ENCODE results near the gene DGKA. TPM values are rescaled to one million over a fixed set of nuclear protein-coding genes. Genes with fewer than 3 reads are reported as not detected.
"Not testable (repeated sequence)": the region's sequence is repeated elsewhere in the genome, so short reads cannot be mapped to it uniquely, and the experiment has no call there.

The DGKA gene
- 100 to 1,000 TPM; 783 to 790 TPM for total RNA-seq

DNA sequence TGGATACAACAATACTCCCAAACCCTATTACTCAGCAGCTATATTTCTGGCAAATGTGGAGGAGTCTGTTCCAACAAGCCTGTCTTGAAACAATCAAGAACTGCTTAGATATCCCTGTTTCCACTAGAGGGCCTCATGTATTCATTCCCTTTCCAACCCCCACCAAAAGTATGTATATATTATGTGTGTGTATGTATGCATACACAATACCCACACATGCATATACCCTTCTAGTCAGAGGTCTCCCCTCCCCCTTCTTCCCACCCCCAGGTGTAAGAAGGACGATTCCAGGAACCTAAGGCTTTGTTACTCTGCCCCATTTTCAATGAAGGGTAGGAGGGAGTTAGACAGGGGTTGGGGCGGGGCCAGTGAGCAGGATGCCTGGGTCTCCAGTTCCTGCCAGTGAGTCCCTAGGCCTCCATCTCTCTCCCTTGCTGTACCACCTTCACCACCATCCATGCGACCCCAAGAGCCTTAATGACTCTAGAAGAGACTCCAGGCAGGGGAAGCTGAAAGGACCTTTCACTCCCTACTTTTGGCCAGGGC is at the start of gene DGKA:
TSS of gene DGKA (plus strand) at position 392 of the 546 bp plus-strand sequence. CDS start 5,342 bp downstream, outside the sequence.
- DNase-seq = peak; percentile 78
- Mint-ChIP-seq H3K4me1 (peaks cover 39% of the 10 kb centered on the region), H3K36me3 (peaks cover 44% of the 10 kb centered on the region), H3K27me3 (no peaks in the 10 kb centered on the region), H3K9me3 (no peaks in the 10 kb centered on the region), H3K27ac (peak within 1 kb of the TSS; percentile 98), H3K4me3 (peak within 1 kb of the TSS; percentile 98)
- POLR2A ChIA-PET = interaction anchor here (0.7 to 7.4 kb wide), 12 partner anchors 8 to 195 kb away, joined by 3 to 77 read pairs (median 10); partner anchors contain the start of genes DNAJC14, ORMDL2, PA2G4 and RAB5B
- peak; percentile 47 for ATAC-seq (ENCODE audit: low read depth)

DNA sequence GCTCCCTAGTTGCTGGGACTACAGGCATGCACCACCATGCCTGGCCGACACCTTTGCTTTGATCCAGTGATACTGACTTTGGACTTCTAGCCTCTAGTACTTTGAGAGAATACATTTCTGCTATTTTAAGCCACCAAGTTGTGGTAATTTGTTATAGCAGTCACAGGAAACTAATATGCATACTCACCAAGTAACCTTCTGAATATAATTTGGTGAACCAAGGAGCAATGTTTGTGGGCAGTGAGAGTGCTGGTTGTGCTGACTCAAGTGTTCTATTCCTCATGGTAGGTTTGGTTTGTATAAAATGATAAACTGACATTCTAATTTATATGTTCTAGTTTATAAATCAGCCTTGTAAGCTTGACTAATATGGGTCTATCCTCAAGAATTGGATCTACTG is 45.8 kb upstream of the DGKA start:
- H3K4me1 Mint-ChIP-seq = peaks cover 14% of the 10 kb centered on the region
- no peaks in the 10 kb centered on the region for H3K27me3 Mint-ChIP-seq
- H3K4me3 Mint-ChIP-seq = no peak overlapping the region

DNA sequence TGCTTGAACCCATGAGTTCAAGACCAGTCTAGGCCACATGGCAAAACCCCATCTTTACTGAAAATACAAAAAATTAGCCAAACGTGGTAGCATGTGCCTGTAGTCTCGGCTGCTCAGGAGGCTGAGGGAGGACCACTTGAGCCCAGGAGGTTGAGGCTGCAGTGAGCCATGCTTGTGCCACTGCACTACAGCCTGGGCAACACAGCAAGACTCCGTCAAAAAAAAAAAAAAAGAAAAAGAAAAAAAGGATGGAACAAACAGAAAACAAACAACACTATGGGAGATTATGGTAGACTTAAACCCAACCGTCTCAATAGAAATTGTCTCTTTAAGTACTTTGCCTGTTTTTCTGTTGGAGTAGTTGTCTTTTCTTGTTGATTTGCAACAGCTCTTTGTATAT is 39.7 kb upstream of the DGKA start:
- DNase-seq (no peak), ATAC-seq (ENCODE audit: low read depth) (no peak)
- no peaks in the 10 kb centered on the region for H3K4me1 Mint-ChIP-seq
- H3K27me3 Mint-ChIP-seq = no peaks in the 10 kb centered on the region
- no peak overlapping the region for H3K4me3 Mint-ChIP-seq
- peaks cover 2% of the 10 kb centered on the region for H3K9me3 Mint-ChIP-seq
- peaks cover 2% of the 10 kb centered on the region for H3K36me3 Mint-ChIP-seq
- POLR2A ChIA-PET = no interaction called here
- no peak overlapping the region for H3K27ac Mint-ChIP-seq

More for the DNA sequence above, 45.8 kb upstream of the DGKA start:
- DNase-seq (no peak), ATAC-seq (ENCODE audit: low read depth) (no peak)
- POLR2A ChIA-PET = no interaction called here
- H3K27ac Mint-ChIP-seq = no peak overlapping the region
- H3K9me3 Mint-ChIP-seq = peaks cover 3% of the 10 kb centered on the region
- peaks cover 5% of the 10 kb centered on the region for H3K36me3 Mint-ChIP-seq

DNA sequence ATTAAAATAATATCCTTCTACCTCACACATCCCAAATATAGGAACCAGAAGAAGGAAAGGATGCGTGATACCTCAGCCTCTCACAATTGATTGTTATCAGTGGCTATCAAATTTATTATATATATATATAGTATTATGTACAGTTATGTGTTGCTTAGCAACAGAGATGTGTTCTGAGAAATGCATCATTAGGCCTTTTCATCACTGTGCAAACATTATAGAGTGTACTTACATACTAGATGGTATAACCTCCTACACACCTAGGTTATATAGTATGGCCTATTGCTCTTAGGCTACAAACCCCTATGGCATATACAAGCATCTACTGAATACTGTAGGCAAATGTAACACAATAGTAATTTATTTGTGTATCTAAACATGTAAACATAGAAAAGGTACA is 37.2 kb upstream of the DGKA start:
- Mint-ChIP-seq H3K4me3 (no peak overlapping the region), H3K27ac (no peak overlapping the region), H3K9me3 (peaks cover 2% of the 10 kb centered on the region), H3K4me1 (no peaks in the 10 kb centered on the region), H3K36me3 (peaks cover 5% of the 10 kb centered on the region), H3K27me3 (no peaks in the 10 kb centered on the region)
- ATAC-seq (ENCODE audit: low read depth) (no peak), DNase-seq (no peak)
- POLR2A ChIA-PET = no interaction called here

DNA sequence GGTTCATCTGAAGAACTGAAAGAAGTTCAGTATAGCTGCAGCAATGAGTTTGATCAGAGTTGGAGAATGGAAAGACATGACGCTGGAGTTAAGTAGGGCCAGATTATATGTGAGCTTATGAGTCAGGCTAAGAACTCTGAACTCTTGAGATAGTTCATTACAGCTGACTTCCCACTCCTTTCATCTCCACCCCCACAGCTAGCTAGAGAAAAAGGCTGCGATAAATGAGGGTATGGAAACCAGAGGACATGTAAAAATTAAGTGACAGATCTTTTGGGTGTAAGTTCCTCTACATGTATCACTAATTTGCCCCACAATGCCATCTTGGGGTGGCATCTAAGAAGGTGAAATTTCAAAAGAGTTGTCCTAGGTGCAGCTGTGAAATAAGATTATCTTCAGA is 31.9 kb upstream of the DGKA start:
- Mint-ChIP-seq H3K4me1 (peaks cover 7% of the 10 kb centered on the region), H3K27ac (peak overlapping the region; percentile 37), H3K36me3 (peaks cover 19% of the 10 kb centered on the region), H3K9me3 (no peaks in the 10 kb centered on the region), H3K27me3 (no peaks in the 10 kb centered on the region), H3K4me3 (no peak overlapping the region)
- DNase-seq (no peak), ATAC-seq (ENCODE audit: low read depth) (peak; percentile 32)
- POLR2A ChIA-PET = interaction anchor here (0.9 kb wide), 2 partner anchors 41 to 81 kb away, joined by 3 read pairs; partner anchors contain the start of genes ORMDL2 and SARNP

DNA sequence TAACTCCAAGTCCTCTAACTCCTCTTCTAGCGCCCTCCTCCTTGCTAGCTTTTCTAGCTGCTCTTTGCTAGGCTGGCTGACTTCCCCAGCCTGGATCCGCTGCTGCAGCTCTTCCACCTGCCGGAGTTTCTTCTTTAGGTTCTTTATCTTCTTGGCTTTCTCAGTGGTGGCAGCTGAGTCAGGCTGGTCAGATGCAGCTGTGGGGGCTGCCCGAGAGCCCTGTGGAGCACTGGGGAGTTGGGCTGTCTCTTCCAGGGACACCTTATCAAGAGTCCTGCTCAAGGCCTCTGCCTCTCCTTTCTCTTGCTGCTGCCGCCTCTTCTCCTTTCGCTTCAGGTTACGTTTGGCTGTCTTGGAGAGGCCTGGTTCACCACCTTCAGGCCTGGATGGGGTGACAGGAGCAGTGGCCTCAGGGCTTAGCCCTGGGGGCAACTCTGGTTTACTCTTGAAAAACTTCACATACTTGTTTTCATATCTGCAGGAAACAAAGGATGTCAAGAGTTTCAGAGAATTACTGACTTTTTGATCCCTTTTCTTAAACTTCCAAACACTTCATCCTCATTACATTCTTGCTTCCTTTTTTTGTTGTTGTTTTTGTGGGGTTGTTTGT is 29.0 kb upstream of the DGKA start:
- POLR2A ChIA-PET = no interaction called here
- DNase-seq (no peak), ATAC-seq (ENCODE audit: low read depth) (no peak)
- peaks cover 7% of the 10 kb centered on the region for H3K4me1 Mint-ChIP-seq
- H3K36me3 Mint-ChIP-seq = peaks cover 17% of the 10 kb centered on the region
- H3K27ac Mint-ChIP-seq = no peak overlapping the region
- no peak overlapping the region for H3K4me3 Mint-ChIP-seq
- H3K9me3 Mint-ChIP-seq = no peaks in the 10 kb centered on the region
- no peaks in the 10 kb centered on the region for H3K27me3 Mint-ChIP-seq

DNA sequence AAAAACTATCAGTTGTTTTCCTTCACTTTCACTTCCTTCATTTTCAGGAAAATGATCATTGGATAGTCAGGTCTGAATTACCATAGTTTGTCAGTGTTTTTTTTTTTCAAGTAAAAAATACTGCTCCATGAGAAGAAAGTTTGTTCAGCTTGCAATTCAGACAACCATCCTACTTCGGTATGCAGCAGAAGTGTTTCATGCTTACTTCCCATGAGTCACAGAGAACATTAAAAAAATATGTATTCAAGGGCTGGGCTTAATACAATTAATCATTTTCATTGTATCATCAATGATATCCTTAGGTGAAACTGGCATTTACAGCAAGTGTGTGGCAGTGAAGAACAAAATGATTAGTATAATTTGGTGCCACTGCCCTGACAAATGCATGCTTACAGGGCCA is 24.9 kb upstream of the DGKA start:
- DNase-seq (no peak), ATAC-seq (ENCODE audit: low read depth) (no peak)
- H3K27me3 Mint-ChIP-seq = no peaks in the 10 kb centered on the region
- no peak overlapping the region for H3K4me3 Mint-ChIP-seq
- H3K4me1 Mint-ChIP-seq = peaks cover 4% of the 10 kb centered on the region
- peaks cover 17% of the 10 kb centered on the region for H3K36me3 Mint-ChIP-seq
- H3K27ac Mint-ChIP-seq = no peak overlapping the region
- POLR2A ChIA-PET = interaction anchor here (0.6 kb wide), 1 partner anchor 147 kb away, joined by 3 read pairs; no protein-coding TSS in a partner anchor
- H3K9me3 Mint-ChIP-seq = no peaks in the 10 kb centered on the region

DNA sequence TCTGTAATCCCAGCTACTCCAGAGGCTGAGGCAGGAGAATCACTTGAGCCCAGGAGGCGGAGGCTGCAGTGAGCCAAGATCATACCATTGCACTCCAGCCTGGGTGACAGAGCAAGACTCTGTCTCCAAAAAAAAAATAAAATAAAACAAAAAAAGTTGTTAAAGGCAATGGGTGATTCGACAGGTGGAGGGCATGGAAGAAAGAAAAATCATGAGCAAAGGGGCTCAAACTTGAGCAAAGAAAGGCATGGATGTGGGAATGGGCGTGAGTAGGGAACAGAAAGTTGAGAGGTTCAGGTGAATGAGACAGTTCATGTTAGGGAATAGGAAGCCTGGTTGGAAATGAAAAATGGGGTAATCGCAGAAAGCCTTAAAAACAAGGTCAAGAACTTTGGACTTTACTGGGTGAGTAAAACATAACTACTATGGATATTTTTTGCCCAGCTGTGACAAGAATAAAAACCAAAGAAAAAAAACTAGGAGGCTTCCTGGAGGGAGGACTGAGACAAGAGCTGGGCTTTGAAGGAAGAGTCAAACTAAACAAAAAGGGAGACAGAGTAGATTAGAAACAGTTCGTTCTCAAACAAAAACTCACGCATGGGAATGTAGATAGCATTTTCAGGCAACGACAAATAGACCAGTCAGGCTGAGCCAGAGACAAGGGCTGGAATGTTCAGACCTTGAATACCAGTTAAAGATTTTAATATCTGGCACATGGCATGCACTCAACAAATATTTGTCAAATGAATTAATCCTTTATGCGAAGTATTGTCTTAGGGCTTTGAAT is 22.0 kb upstream of the DGKA start:
- no peak for ATAC-seq (ENCODE audit: low read depth)
- Mint-ChIP-seq H3K4me1 (peaks cover 5% of the 10 kb centered on the region), H3K36me3 (peaks cover 9% of the 10 kb centered on the region), H3K27ac (no peak overlapping the region), H3K9me3 (no peaks in the 10 kb centered on the region), H3K27me3 (no peaks in the 10 kb centered on the region), H3K4me3 (no peak overlapping the region)
- DNase-seq = no peak
- POLR2A ChIA-PET = interaction anchor here (1.1 kb wide), 2 partner anchors 21 to 31 kb away, joined by 4 read pairs; no protein-coding TSS in a partner anchor

DNA sequence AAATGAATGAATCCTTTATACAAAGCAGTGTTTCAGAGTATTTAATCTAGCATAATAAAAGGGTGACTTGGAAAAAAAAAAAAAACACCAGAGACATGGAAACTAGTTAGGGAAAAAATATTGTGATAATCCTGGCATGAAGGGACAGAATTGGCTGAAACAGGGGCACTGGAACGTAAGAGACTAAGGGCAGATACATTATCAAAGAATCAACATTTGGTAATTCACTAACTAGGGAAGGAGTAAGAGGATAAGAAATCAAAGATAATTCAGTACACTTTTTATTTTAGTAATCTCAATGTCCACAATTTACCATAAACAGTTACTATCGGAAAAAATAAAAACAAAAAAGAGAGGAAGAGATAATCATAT is 21.5 kb upstream of the DGKA start:
- DNase-seq = no peak
- Mint-ChIP-seq H3K9me3 (no peaks in the 10 kb centered on the region), H3K36me3 (peaks cover 13% of the 10 kb centered on the region), H3K27ac (no peak overlapping the region), H3K4me1 (peaks cover 9% of the 10 kb centered on the region), H3K4me3 (no peak overlapping the region), H3K27me3 (no peaks in the 10 kb centered on the region)
- POLR2A ChIA-PET = interaction anchor here (1.1 kb wide), 1 partner anchor 21 kb away, joined by 4 read pairs; no protein-coding TSS in a partner anchor
- ATAC-seq (ENCODE audit: low read depth) = no peak

DNA sequence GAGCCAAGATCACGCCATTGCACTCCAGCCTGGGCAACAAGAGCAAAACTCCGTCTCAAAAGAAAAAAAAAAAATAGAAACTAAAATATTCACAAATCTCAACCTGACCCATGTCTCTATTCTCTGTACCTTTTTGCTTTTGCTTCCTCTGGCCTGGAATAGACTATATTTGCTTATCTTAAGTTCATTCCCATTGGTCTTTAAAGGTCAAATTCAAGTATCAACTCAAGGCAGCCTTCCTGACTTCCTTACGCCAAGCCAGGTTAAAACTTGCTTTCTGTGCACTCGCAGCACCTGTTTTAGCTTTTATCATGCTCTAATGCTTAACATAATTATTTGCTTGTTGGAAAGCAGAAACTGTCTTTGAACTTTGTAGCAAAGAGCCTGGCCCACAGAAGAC is 18.1 kb upstream of the DGKA start:
- no peaks in the 10 kb centered on the region for H3K9me3 Mint-ChIP-seq
- no peak for DNase-seq
- H3K27ac Mint-ChIP-seq = no peak overlapping the region
- POLR2A ChIA-PET = interaction anchor here (0.7 kb wide), 1 partner anchor 9 kb away, joined by 4 read pairs; no protein-coding TSS in a partner anchor
- ATAC-seq (ENCODE audit: low read depth) = no peak
- peaks cover 34% of the 10 kb centered on the region for H3K36me3 Mint-ChIP-seq
- no peak overlapping the region for H3K4me3 Mint-ChIP-seq
- H3K4me1 Mint-ChIP-seq = peaks cover 25% of the 10 kb centered on the region
- H3K27me3 Mint-ChIP-seq = no peaks in the 10 kb centered on the region

DNA sequence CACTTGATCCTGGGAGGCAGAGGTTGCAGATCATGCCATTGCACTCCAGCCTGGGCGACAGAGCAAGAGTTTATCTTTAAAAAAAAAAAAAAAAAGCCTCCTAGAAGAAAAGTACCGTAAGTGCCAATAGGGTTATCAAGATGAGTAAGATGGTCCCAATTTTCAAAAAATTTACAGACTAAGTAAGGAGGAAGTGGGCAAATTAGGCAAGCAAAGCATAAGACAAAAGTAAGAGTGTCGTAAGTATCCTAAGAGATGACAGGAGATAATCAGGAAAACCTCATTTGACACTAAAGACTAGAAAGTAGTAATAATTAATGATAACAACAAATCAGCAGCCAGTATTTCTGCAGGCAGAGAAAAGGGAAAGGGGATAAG is 15.5 kb upstream of the DGKA start:
- ATAC-seq (ENCODE audit: low read depth) (no peak), DNase-seq (no peak)
- H3K36me3 Mint-ChIP-seq = peaks cover 35% of the 10 kb centered on the region
- POLR2A ChIA-PET = interaction anchor here (1.0 to 1.4 kb wide), 2 partner anchors 11 to 29 kb away, joined by 3 to 5 read pairs; partner anchors contain the start of gene PYM1
- no peaks in the 10 kb centered on the region for H3K9me3 Mint-ChIP-seq
- H3K4me3 Mint-ChIP-seq = peak overlapping the region; percentile 6
- H3K27ac Mint-ChIP-seq = peak overlapping the region; percentile 50
- H3K4me1 Mint-ChIP-seq = peaks cover 27% of the 10 kb centered on the region
- H3K27me3 Mint-ChIP-seq = no peaks in the 10 kb centered on the region

DNA sequence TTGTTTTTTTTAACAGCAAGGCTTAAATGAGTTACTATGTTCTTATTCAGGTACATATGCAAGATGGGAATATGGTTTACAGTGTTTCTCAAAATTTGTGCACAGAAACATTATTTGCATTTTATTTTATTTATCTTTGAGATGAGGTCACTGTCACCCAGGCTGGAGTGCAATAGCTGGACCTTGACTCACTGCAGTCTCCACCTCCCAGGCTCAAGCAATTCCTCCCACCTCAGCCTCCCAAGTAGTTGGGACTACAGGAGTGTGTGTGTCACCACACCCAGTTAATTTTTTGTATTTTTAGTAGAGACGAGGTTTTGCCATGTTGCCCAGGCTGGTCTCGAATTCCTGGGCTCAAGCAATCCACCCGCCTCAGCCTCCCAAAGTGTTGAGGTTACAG is 11.9 kb upstream of the DGKA start:
- POLR2A ChIA-PET = interaction anchor here (1.5 kb wide), 1 partner anchor 9 kb away, joined by 3 read pairs; the partner anchor contains the start of gene PYM1
- Mint-ChIP-seq H3K4me1 (peaks cover 41% of the 10 kb centered on the region), H3K36me3 (peaks cover 33% of the 10 kb centered on the region)
- not testable (repeated sequence) for H3K27me3 Mint-ChIP-seq; ATAC-seq (ENCODE audit: low read depth); H3K4me3 Mint-ChIP-seq; DNase-seq; H3K27ac Mint-ChIP-seq; H3K9me3 Mint-ChIP-seq

DNA sequence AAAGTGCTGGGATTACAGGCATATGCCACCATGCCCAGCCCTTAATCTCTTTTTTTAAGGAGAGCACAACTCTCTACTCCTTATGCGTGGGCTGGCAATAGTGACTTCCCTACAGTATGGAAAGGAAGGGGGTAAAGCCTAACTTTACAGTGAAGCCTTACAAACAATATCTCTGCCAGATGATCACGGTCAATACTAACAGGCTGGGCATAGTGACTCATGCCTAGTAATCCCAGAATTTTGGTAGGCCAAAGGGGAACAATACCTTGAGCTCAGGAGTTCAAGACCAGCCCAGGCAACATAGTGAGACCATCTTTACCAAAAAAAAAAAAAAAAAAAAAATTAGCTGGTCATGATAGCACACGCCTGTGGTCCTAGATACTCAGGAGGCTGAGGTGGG is 8.8 kb upstream of the DGKA start:
- POLR2A ChIA-PET = interaction anchor here (1.0 kb wide), 1 partner anchor 18 kb away, joined by 6 read pairs; no protein-coding TSS in a partner anchor
- peaks cover 26% of the 10 kb centered on the region for H3K36me3 Mint-ChIP-seq
- peaks cover 45% of the 10 kb centered on the region for H3K4me1 Mint-ChIP-seq
- H3K4me3 Mint-ChIP-seq = no peak overlapping the region
- ATAC-seq (ENCODE audit: low read depth) = no peak
- no peak overlapping the region for H3K27ac Mint-ChIP-seq
- DNase-seq = no peak
- no peaks in the 10 kb centered on the region for H3K9me3 Mint-ChIP-seq
- no peaks in the 10 kb centered on the region for H3K27me3 Mint-ChIP-seq
